Epithelial cell of proximal tubule (primary cell): Measurements from ENCODE around the gene CEP112. TPM values are rescaled to one million over a fixed set of nuclear protein-coding genes. Genes with fewer than 3 reads are reported as not detected.
A peak's percentile ranks its signal among the peaks of the same experiment; 100 is the strongest.

Source experiments
- DNase-seq: peaks from one replicate; pipeline ENCODE4 v3.0.0-alpha.2; 2011; ENCODE audit warnings: low read depth
- H3K4me3 ChIP-seq: 2 replicates; pipeline ENCODE4 v1.5.1; 2011; ENCODE audit warnings: low read depth, mild to moderate bottlenecking, low read length
- total RNA-seq: library from RNA; depleted of rRNA; stranded (reverse); fragments of >200 nt; gene quantifications from 2 replicates; pipeline ENCODE4 v1.2.3, GENCODE V29; 2015
- TF ChIP-seq, protein P1 (sequence below): conservative IDR thresholded peaks from 2 replicates; pipeline ENCODE4 v1.5.1; 2012; ENCODE audit warnings: low read depth, mild to moderate bottlenecking, low read length

The CEP112 gene
- total RNA-seq, 1 donor from 2014 or later = 4.7 TPM

DNA sequence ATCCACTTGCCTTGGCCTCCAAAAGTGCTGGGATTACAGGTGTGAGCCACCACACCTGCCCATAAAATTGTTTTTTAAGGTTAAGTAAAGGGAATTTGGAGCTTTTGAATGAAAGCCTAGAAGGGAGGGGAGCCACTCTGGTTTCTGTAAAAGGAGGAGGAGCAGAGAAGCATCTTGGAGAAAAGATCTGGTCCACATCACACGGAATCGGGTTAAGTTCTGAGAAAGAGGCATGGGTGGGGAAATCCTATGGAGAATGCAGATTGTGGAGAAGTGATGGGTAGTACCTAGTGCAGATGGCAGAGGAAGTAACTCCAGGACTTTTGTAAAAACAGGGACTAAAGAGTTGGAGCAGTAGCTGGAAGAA is 18.3 kb upstream of the CEP112 start:
- TF ChIP-seq, protein P1, sequence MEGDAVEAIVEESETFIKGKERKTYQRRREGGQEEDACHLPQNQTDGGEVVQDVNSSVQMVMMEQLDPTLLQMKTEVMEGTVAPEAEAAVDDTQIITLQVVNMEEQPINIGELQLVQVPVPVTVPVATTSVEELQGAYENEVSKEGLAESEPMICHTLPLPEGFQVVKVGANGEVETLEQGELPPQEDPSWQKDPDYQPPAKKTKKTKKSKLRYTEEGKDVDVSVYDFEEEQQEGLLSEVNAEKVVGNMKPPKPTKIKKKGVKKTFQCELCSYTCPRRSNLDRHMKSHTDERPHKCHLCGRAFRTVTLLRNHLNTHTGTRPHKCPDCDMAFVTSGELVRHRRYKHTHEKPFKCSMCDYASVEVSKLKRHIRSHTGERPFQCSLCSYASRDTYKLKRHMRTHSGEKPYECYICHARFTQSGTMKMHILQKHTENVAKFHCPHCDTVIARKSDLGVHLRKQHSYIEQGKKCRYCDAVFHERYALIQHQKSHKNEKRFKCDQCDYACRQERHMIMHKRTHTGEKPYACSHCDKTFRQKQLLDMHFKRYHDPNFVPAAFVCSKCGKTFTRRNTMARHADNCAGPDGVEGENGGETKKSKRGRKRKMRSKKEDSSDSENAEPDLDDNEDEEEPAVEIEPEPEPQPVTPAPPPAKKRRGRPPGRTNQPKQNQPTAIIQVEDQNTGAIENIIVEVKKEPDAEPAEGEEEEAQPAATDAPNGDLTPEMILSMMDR = no peak
- H3K4me3 ChIP-seq = no peak overlapping the region
- no peak for DNase-seq

DNA sequence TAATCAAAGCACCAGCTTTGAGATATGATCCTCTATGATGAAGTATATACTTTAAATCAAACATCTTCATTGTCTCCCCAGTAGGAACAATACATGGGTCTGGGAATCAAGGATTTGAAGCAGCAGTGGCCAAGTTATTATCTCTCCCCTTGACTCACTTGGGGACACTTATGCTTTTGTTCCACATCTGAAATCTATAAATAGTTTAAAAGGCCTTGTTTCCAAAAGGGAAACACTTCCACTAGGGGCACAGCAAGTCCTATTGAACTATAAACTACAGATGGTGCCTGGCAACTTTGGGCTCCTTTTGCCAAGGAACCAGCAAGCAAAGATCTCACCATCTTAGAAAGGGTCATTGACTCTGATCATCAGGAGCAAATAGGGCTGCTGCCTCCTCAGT is 16.0 kb upstream of the CEP112 start:
- DNase-seq = no peak

DNA sequence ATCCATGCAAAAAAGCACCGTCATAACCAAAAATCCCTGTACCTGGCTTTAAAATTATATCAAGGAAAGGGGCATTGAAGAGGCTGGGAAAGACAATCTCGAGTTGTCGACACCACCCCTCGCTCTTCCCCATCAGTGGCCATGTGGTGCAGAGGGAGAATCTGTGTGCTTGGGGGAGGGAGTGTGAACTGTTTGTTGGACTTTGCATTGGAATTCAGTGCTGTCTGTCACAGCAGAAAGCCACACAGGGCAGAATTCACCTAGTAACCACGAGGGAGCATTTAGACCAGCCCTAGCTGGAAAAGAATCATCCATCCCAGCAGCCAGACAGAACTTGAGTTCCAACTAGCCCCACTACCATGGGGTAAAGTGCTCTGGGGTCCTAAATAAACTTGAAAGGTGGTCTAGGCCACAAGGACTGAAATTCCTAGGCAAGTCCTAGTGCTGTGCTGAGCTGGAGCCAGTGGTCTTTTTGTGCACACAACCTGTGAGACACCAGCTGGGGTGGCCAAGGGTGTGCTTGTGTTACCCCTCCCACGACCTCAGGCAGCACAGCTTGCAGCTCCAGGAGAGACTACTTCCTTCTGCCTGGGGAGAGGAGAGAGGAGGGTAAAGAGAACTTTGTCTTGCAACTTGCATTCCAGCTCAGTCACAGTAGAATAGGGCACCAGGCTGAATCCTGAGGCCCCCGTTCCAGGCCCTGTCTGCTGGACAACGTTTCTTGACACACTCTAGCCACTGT is 11.5 kb upstream of the CEP112 start:
- H3K4me3 ChIP-seq = no peak overlapping the region
- TF ChIP-seq, protein P1 = no peak
- no peak for DNase-seq

More for the DNA sequence above, 16.0 kb upstream of the CEP112 start:
- H3K4me3 ChIP-seq = no peak overlapping the region
- TF ChIP-seq, protein P1 = no peak

DNA sequence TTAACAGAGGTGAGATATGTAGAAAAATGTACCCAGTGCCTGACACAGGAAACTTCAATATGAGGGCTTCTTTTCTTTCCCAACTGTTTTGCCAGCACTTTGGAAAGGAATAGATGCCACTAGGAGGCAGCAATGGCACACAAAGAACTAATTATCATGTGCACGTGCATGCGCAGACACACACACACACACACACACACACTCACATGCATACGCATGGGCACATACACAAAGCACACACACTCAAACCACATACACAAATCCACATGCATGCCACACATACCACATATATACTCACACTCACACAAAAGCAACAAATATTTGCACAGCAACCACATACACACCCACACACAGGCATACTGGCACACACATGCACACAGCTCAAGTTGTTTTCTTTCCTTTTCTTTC is 8.8 kb upstream of the CEP112 start:
- no peak overlapping the region for H3K4me3 ChIP-seq
- TF ChIP-seq, protein P1 = peak; percentile 83
- peak; percentile 26 for DNase-seq

DNA sequence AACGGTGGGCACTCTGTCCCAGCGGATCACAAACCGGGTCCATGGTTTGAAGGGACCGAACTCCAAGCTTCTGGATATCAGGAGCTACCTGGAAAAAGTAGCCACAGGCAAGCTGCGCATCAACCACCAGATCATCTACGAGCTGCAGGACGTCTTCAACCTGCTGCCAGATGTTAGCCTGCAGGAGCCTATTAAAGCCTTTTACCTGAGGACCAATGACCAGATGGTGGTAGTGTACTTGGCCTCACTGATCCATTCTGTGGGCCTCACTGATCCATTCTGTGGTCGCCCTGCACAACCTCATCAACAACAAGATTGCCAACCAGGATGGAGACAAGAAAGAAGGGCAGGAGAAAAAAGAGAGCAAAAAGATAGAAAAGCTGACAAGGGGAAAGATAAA is 6.3 kb upstream of the CEP112 start:
- no peak overlapping the region for H3K4me3 ChIP-seq
- TF ChIP-seq, protein P1 = no peak
- no peak for DNase-seq

DNA sequence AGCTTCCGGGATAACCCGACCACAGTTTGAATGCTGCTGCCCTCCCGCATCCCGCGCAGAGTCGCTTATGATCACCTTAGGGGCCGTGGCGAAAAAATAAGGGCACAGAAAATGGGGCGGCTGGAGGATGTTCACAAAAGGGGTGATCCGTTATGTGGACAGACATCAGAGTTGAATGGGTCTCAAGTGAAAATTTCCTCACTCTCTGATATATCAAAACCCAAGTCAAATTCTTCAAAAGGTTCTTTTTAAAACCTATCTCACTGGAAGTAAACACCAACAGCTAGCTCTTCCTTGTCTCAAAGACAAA is 400 bp upstream of the CEP112 start:
- TF ChIP-seq, protein P1 = no peak
- H3K4me3 ChIP-seq = peak overlapping the region; percentile 74

More for the DNA sequence above, 400 bp upstream of the CEP112 start:
- DNase-seq = no peak
